HG03066 (cell line): ENCODE data around the gene OTULIN.

Experiments
- ATAC-seq: cut with Tn5 transposase; IDR thresholded peaks from one replicate; pipeline ENCODE4 v1.9.1; 2021; ENCODE audit warnings: low read depth; ENCODE audit not compliant: unreplicated experiment

The OTULIN gene

DNA sequence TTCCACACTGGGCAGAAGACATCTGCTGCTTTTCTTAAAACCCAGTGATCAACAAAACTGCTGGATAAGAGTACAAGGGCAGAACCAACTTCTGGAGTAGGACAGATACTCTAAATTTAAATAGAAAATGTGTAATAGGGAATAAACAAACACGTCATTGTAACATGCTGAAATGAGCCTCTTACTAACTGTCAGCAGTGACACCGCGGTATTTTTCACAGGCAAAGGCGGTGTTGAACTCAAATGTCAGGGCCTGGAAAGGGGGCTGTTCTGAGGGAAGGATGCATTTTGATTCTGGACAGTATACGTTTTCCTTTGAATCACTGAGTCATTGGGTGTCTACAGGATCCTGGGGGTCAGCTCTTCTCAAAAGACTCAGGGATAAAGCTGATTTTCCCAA is 73.5 kb downstream of the OTULIN start:
- ATAC-seq: no peak

DNA sequence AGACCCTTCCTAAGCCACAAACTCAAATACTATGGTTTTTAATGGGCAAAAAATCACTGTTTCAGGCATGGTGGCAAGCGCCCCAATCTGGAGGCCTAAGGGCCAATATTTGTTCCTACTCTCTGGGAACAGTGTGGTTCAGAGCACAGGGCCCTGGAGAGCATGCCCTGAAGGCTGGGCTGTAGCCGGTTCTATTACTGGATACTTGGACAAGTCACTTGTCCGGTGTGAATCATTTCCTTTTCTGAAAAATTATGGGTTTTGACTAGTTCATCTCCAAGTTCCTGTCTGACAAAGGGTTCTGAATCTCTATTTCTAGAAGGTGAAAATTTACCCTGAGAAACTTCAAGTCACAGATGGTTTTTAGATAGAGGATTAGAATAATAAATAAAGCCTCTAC is 75.0 kb downstream of the OTULIN start:
- ATAC-seq: no peak

DNA sequence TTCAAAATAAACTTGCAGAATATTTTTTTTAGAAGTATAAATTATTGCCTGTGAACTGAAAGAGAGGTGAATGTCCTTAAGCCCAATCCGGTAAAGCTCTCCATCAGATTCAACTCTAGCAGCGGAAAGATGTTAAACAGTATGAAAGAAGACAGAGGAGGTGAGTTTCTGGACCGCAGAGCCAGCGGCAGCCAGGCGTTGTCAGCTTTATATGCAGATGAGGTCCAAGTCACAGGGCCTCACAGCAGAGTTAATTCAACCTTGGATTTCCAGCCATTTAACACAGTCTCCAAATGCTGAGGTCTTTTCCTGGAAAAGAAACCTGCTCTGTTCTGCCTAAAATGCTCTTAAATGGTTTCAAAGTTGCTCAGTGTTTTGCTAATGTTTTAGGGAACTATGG is 75.5 kb downstream of the OTULIN start:
- no peak for ATAC-seq

DNA sequence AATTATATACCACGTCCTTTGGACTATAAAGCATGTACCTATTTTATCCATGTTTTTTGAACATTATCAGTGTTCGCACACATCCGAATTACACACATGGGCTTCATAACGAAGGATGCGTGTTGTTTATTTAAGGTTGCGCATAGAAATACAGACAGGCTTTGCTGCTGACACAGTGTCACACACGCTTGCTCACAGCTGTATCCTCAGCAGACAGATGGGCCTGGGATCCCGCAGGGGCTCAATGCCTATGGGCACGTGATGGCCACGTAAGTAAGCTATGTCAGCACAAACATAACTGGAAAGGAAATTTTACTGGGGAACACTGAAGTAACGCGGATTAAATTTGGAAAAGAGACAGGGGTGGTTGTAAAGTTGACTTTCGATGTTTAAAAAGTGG is 76.6 kb downstream of the OTULIN start:
- no peak for ATAC-seq

DNA sequence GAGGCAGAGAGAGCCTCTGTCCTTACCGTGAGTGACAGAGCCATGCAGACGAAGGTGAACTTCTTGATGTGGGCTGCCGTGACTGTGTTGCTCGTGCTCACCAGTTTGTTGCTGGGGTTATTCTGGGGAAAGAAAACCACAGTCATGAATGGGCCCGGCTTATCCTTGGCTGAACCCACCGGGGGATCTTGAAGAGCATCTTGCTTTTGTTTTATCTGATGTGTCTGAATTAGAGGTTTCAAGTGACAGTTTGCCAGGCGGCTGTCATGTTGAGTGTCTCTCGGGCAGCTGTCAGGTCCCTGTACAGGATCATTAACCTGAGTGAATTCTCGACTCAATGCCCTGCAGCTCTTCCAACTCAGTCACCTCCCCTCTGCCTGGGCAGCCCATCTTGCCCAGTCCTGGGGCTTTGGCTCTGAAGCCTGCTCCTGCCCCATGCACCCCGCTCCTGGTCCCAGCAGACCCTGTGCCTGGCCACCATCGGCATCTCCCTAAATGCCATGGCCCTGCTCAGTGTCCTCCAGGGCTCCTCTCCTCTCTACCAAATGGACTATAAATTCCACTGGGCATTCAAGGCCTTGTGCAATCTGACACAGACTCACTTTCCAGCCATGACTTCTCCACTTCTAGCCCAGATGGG is 77.4 kb downstream of the OTULIN start:
- no peak for ATAC-seq

DNA sequence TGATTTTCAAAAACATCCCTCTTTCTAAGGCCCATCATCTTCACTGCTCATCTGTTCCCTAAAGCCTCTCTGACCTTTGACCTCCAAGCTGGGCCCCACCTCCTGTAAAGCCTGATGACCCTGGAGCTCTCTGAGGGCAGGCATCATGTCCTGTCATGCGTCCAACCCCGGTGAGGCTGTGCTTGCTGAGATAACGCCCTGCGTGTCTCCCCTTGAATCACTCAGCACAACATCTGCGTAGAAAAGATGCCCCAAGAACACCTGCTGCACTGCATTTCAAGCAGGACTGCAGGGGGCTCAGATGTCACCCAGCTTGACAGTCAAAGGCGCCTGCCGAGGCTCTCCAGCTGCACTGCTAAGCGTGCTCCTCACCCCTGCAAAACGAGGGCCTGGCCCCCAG is 78.0 kb downstream of the OTULIN start:
- ATAC-seq: no peak

DNA sequence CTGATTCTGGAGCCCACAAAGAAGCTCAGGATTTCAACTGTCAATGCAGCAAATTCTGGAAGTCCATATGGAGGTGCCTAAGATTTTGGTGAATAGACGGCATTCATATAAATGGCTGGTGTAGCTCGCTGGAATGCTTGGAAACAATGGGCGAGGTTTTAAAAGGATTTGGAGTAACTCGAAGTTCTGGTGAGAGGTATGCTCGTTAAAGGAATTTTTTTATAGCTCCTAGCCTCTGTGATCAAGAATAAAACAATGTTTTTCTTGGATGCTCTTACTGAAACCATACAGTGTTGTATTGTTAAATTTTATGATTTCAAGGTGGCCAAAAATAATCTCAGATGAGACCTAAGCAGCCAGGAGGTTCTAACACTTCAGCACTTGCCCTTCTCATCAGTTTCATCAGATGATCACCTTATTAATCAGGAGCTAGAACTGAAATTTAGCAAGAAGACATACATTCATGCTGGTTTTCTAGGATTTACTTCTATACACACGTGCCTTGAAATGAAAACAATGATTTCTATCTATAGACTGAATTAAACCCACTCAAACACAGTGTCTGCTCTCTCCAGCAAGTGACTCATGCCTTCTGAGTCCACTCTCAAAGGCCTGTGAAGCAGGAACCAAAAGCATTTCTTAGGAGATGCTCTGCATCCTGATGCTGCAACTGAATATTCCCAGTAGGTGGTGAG is 79.2 kb downstream of the OTULIN start:
- no peak for ATAC-seq

DNA sequence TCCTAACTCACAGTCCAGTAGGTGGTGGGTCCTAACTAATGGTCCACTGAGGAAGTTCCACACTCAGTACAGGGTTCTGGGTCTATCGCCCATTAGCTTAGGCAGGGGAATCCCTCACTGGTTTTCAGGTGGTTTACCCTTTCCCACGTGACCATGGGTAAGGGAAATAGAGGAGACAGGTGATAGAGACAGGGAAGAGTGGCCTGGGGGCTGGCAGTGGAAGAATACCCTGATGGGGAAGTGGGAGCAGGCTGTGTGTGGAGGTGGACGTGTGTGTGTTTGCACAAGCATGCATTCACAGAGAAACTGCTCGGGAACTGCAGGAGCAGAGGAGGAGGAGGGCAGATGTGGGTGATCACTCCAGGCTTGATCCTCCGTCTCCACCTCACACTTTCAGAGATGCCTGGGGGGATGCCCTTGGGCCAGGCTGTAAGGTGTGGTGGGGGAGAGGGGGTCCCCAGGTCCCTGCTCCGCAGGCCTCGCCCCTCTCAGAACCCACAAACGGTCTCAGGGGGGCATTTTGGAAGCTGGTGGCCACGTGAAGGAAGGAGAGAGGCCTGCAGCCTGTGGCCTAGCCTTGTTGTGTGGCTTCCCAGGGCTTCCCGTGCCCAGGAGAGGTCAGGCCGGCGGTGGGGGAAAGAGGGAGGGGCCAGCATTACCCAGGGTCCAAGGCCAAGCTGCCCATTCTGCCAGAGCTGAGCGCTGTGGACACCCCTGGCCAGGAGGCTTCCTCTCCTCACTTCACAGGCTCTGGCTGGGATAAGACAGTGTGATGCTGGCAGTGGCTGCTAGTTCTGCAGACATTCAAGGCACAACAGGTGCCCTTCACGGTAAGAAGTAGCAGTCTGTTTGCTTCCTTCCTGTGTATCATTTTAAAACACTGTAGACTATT is 80.0 kb downstream of the OTULIN start:
- ATAC-seq: no peak

DNA sequence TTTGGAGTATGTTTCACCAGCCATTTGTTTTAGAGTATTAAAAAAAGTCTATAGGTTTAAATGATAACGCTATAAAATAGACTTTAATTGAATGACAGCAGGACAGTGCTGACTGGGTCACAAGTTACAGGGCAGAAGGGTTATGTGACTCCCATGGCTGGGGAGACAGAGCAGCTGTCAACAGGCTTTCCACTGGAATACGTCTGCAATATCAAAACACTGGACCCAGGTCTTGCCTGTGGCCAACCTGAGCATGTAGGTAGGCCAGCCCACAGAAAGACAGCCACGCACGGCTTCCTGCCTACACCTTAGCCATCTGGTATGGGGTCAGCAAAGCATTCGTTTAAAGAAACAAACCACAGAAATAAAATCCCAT is 80.7 kb downstream of the OTULIN start:
- no peak for ATAC-seq

DNA sequence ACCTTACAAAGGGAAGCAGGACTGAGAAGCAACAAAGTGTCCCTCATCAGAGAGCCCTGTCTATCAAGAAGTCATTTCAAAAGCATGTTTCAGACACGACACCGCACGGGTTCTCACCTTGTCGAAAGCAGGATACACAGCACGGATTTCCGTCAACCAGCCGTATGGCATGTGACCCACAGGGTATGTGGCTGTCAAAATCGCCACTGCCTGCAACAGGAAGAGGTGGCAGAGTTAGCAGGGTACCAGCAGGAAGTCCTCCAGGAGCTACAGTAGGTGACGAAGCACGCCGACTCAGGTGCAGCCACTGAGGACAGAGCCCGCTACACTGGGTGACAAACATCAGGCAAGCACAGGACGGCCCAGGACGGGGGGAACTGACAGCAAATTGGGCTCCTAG is 81.2 kb downstream of the OTULIN start:
- ATAC-seq: no peak

DNA sequence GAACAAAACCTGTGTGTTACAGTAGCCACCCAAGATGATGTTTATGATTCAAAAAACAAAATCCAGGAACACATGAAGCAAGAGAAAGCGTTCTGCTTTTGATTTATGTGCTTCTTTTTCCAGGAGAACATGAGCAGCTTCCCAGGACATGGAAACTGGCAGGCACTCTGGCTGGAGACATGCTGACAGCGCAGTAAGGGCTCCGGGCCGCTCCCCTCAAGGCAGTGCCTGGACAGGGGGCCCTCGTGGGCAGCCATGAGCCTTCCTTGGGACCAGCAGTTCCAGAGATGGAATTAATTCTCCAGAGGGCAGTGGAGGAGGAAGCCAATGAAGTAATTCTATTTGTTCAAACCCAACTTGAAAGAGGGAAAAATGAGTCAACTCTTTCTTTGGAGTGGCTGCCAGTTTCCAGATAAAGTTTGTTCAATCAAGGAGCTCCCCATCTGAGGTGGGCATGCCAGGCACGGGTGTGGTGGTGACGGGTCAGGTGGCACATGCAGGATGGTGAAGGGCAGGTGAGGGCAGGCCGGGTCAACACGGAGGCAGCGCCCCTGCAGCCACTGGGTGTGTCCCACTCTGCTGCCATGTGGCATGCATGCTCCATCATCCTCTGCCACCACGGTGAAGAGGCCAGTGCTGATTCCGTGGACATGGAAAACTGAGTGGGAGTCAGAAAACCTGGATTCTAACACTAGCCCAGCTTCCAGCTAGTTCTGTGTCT is 83.8 kb downstream of the OTULIN start:
- ATAC-seq: no peak
